GM18519 (cell line): ENCODE data around the gene DICER1.

Experiments
- ATAC-seq: cut with Tn5 transposase; IDR thresholded peaks from one replicate; pipeline ENCODE4 v1.9.1; 2021; ENCODE audit warnings: mild to moderate bottlenecking, moderate library complexity; ENCODE audit not compliant: unreplicated experiment, low FRiP score

Gene DICER1

DNA sequence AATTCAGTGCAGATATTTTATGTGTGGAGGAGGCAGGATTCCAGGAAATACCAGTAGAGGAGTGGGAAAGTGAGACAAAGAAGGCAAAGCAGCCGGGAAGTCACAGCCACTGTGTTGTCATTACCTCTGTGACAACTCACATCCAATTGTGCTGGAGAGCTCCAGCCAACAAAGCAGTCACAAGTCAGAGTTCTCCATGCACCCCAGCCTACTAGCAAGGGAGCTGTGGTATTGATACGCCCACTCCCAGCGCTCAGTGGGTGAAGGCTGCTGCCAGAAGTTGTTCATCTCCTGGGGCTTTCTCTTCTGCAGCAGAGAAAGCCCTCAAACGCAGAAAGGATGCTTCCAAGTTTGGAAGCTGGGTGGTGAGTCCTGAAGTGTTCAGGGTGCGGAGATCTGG is 93.9 kb downstream of the DICER1 start:
- no peak for ATAC-seq

DNA sequence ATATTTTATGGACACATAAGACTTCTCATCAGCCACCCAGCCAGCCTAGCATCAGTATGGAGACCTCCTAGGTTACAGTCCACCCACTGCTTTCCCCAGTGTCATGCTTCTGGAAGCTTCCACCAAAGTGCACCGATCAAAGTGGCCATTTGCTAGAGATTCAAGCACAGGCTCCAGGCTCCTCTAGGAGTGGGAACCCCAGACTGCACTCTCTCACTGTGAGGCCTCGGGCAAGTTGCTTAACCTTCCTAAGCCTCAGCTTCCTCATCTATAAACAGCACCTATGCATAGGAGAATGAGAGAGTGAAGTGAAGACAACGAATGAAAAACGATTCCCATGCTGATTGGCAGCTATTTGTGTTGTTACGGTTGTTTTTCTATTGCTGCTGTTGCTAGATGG is 94.4 kb downstream of the DICER1 start:
- no peak for ATAC-seq

DNA sequence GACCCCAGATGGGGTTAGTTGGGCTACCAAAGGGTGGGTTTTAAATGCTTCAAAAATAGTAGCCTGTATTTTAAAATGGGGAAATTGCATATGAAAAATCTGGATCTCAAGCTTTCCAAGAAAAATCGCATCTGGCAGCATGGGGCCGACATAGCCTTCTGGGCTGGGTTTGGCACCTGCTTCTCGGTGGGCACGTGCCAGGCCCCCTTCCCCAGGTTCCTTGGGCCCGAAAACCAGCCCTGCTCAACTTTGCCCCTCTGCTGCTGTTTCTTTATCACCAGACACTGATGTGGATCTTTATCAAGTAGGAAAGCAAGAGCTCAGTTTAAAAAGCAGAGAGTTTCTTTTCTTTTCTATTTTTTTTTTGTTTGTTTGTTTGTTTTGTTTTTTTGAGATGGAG is 95.1 kb downstream of the DICER1 start:
- ATAC-seq, result no peak

DNA sequence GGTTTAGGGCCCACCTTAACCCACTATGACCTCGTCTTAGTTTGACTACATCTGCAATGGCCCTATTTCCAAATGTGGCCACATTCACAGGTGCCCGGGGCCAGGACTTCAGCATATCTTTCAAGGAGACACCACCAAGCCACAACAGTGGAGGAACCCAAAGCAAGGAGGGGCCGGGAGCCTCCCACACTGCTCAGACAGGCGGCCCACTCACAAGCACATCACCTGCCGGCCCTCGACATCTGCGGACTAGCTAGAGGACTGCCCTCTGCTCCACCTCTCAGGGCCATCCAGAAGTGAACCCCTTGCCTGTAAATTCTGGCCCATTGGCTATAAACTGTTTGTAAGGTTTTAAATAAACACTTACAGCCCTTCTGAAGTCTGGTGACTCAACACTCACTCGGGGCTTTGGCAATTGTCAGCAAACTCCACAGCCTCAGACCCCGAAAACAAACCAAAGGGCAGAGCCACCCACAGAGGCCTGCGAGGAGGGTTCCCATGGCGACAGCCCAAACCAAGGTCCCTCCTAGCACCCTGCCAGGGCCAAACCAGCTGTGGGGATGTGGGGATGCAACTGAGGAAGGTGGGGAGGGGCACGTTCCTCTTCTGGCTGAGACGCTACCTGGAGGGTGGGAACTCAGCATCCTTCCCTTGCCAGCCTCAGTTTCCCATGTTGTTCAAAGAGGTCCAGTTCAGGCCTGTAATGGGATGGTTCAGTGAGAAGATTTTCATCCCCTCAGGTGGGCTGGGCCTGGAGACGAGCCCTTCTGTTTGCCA is 95.8 kb downstream of the DICER1 start:
- ATAC-seq, result no peak

DNA sequence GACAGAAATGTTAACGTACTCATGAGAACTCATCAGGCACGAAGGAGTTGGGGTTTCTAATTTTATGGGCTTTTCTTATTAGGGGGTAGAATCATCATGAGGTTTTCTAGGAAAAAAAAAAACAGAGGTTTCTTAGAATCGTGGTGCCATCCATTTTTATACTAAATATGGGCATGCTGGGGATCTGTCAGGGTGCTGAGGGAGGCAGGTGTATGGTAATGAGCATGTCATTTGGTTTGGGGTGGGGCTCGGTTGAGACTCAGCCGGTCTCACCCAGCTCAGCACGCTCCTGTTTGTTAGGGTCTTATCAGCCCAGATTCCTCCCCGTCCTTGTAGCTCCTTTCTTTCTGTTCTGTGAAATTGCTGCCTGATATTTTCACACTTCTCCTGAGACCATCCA is 98.2 kb downstream of the DICER1 start:
- no peak for ATAC-seq

DNA sequence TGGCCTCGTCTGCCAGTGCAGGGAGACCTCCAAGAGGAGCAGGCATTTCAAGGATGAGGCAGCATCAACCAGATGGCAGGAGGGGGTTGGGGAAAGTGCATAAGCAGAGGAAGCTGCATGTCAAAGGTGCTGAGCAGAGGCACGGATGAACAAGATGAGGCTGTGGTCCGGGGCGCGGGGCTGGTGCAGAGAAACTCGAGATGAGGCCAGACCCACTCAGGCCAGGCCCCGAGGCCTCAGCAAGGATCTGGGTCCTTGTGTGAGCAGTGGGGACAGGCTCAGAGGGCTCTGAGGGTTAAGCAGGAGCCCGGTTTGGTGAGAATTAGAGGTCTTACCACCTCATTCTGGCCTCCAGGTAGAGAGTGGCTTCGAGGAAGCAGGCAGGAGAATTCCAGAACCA is 98.8 kb downstream of the DICER1 start:
- no peak for ATAC-seq

DNA sequence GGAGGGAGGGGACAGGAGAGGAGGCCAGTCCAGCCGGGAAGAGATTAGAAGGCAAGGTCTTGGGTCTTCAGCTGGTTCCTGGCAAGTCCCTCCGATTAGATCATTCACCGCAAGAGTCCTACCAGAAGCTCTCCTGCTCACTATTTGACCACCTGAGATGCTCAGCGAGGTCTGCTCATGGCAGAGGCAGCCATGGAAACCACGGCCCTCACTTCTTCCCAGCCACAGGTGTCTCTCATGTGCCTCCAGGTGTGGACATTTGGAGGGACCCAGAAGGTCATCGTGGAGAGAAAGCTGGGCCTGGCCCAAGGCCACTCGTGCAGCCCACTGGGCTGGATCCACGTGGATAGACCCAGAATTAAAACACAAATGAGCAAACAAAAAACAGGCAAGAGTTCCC is 99.5 kb downstream of the DICER1 start:
- no peak for ATAC-seq

DNA sequence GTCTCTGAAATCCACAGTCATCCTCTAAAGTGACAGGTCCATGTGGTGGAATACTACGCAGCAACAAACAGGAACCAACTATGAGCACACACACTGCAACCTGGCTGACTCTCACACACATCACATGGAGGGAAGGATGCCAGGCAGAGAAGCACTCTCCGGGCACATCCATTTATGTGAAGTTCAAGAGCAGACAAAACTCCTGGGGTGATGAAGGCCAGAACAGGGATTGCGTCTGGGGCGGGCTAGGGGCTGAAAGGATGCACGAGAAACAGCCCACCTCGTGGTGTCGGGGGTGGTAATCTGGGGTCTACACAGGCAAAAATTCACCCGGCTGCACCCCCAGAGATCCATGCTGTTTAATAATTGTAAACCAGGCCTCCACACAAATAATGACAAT is 100.2 kb downstream of the DICER1 start:
- ATAC-seq, result no peak

DNA sequence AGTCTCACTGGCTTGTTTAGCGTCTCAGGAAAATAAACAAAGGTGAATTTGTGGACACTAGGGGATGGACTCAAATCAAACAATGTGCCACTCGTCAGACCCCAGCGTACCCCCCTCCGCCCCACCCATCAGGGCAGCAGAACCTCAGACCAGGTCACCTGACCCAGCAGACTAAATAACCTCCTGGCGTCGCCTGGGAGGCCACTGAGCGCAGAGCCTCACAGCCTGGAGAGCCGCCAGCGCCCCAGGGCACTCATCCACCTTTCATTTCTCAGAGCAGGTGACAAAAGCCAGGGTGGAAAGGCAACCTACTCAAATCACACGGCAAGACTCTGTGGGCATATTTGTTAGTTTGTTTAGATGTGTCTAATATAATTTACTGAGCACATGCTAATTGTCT is 100.9 kb downstream of the DICER1 start:
- no peak for ATAC-seq

DNA sequence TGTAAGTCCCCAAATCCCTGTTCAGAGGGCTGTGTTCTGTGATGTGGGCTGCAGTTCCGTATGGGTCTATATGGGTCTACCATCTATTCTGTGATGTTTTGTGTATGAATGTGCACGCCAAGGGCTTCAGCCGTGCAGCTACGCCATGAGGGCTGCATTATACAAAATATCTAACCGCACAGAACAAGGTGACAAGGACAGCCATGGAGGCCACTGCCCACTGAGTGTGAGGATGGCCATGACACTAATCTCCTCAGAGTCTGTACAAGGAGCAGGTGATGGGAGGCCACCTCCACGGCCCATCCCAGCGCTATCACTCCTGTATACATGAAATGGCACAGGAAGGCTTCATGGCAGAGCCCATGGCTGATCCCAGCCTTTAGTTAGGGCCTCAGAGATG is 102.0 kb downstream of the DICER1 start:
- ATAC-seq, result no peak

DNA sequence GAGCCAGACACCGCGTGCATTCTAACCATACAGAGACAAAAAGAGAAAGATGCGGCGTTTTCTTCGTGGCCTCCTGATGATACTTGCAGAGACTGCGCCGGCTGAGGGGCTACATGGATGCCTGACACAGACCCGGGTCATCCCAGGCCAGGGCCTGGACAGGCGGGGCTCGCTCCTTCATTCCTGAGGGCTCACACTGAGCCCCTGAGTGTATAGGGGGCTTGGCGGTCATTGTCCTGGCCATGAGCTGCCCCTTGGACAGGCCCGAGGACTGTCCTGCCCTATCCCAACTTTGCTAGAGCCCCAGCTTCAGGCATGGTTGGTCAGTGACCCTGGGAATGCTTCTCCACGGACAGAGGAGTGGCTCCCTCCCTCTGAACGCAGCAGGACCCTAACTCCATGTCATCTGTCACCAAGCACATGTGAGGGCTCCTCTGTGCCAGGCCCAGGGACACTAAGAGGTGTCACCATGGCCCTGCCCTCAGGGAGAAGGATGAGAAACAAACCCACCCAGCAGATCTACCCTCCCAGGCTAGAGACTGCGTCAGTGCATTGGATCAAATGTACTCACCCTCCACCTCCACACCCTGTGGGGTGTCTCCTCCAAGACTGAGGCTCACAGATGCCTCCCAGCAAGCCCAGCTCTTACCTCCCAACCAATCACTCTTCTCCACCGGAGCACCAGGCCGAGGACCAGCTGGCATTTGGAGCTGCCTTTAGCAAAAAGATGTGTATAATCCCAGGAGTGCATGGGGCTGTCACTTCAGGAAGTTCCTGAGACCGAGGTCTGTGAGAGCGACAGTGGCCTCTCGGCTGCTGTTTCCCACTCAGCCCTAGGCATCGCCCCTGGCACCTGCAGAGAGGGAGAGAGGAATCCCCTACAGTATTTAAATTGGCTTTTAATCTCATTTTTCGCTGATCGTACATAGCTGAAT is 102.7 kb downstream of the DICER1 start:
- no peak for ATAC-seq

DNA sequence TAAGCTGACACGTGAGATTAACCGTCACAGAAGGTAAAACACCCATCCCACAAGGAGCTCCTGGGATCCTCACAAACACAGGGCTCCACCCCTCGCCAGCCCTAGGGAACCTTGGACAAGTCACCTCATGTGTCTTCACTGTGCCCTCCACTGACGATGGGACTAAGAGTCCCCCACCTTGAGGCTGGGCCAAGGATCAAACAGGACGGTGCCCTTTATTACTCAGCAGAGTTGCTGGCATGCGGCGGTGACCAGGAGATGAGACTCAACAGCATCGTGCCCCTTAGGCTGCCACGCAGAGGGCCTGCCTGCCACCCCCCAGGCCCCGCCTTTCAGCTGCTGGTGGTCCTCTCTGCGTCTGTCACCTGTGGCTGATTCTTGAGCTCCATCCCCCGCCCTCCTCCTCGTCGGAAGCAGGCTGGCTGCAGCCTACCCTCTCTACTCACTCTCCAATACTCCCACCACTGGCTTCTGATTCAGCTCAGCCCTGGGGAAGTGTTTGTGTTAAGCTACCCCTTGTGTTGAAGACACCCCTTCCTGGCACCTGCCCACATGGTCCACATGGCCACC is 105.2 kb downstream of the DICER1 start:
- ATAC-seq, result no peak

DNA sequence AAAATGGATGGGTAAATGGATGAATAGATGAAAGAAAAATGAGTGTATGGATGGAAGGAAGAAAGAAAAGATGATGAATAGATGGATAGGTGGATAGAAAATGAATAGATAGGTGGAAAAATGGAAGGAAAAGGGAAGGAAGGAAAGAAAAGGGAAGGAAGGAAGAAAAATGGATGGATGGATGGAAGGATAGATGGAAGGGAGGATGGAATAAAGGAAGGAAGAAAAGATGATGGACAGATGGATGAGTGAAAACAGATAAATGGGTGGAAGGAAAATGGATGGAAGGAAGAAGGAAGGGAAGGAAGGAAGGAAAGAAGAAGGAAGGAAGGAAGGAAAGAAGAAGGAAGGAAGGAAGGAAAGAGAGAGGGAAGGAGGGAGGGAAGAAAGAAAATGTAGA is 107.4 kb downstream of the DICER1 start:
- no peak for ATAC-seq

DNA sequence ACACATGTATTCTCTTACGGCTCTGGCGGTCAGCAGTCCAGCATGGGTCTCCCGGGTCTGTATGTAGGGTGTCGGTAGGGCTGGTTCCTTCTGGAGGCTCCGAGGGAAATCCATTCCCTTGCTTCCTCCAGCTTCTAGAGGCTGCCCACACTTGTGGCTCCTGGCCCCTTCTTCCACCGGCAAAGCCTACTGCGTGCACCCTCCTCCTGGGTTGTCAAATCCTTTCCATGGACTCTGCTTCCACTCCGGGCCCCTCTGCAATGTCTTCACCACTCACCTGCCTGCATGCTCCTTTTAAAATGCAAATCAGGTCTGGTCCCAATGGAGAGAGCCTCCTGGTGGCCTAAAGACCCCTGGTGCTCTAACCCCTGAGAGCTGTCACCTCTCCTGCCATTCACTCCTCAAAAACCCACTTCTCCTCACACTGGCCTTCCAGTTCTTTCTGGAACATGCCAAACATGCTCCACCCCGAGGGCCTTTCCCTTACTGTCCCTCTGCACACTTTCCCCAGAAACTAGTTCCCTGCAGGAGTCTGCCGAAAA is 108.5 kb downstream of the DICER1 start:
- no peak for ATAC-seq

DNA sequence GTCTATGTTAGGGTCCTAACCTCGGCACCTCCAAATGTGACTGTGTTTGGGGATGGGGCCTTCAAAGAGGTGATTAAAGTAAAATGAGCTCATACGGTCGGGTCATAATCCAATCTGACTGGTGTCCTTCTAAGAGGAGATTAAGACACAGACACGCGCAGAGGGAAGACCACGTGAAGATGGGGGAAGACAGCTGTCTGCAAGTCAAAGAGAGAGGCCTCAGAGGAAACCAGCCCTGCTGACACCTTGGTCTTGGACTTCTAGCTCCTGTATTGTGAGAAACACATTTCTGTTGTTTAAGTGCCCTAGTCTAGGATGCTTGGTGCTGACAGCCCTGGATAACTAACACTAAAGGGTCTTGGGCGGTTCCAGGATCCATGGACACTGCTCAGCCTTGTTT is 109.6 kb downstream of the DICER1 start:
- no peak for ATAC-seq

DNA sequence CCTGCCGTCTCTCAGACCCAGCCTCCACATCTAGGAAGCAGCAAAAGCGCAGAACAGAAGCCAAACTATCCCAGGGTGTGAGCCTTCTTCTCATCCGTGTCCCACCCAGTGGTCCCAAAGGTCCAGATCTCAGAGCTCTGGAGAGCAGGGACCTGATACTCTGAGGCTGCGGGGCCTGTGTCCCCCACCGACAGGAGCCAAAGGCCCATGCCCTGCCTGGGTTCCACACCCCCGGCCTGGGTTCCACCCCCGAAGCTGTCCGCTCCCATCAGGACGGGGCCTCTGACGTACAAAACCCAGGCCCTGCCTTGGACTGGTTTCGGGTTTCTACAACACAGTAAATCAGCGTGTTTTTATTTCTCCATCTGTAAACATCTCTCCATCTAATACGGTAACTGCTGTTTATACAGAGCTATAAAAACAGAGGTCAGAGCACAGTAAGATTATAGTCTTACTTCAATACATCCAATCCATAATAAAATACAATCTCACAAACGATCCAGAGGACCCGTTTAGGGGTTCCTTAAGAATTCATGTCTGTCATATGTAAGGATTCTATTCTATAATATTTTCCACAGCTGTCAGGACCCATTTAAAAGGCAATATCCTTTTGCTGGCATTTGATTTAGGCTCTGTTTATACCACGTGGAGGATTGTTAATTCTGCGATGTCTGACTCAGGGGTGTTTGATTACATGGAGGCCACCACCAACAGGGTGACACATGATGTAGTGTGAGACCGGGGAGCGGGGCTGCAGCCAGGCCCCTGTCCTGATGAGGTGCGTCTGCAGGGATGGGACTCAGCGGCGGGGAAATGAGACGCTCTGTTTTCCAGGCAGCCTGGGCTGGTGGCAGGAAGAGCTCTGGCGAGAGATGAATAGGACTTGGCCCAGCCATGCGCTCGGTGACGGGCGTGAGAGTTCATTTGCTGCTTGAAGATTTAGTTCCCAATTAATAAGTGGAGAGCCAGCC is 110.3 kb downstream of the DICER1 start:
- ATAC-seq, result no peak

DNA sequence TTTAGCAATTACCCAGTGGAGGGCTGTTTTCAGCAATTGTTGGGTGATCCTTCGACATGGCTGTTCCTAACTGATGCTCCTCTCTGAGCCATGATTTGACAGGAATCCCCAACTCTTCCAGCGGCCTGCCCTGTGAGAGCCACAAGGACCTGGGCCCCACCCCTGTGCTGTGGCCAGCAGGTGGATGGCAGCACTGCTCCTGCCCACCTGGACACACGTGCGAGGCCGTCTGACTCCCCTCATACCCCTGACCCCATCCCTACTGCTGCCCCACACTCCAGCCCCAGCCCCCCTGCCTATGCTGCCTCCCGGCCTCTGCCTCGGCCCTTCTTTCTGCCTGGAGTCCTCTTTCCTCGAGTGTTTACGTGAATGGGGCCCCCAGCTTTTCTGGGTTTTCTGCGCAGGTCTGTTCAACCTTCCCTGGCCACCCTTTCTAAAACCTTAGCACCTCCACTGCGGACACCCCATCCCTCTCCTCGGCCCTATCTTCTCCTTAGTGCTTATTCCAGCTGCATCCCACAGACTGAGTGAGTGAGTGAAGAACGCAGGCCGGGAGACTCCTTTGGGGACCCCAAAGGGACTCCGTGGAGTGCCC is 111.4 kb downstream of the DICER1 start:
- no peak for ATAC-seq

DNA sequence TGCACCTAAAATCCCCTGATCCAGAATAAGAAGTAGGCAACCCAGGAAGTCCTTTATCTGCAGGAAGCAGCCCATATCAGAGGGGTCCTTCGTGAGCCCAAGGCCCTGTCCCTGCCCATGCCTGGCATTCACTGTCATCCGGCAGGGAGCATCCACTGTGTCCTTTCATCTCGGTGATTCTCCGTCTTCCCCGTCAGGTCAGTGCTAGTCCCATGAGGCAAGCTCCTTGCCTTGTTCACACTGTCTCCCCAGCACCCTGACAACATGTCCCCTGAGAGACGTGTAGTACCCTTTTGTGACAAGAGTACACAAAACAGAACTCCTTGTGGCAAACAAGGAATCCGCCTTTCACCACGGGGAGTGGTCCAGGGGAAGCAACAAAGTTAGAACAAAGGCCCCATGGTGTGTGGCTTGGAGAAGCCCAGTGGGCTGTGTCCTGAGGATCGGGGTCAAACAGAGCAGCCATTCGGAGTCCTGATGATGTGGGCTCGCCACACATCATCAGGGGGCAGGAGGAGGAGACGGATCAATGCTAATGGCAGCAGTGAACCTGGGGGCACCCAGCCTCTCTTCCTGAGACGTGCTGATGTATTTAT is 112.1 kb downstream of the DICER1 start:
- no peak for ATAC-seq

DNA sequence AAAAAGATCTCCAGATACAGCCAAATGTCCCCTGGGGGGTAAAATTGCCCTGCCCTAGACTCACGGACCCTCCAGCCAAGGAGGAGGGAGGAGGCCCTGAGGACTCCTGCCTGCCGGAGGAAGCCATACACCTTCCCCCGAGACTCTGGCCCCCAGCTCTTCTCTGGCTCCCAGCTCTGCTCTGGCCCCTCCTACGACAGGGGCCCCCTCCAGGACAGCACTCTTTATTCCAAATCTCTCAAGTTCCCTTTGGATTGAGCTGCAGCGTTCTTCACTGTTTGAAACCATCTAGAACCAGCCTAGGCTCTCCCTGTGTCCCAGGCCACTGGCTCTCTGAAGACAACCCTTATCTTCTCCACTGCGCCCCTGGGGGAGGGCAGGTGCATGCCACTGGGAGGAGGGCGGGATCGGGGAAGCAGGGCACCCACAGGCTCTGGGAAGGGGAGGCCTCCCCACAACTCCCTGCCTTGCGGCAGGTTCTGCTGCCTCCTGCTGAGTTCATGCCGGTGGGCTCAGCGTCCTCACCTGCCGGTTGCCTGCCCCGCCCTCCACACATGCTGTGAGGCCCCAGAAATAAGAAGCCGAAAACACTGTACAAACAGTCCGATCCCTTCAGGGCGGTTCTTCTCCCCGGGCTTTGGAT is 112.7 kb downstream of the DICER1 start:
- no peak for ATAC-seq
